ENCODE measurements around the gene IGF1R. TPM values are rescaled to one million over a fixed set of nuclear protein-coding genes. Genes with fewer than 3 reads are reported as not detected.

The IGF1R gene
- polyA plus RNA-seq, 4 donors = 25.1 to 53.9 (median 48.3) TPM

- DNase-seq (ENCODE audit: low read depth in 4 of 4, low spot score in 3 of 4) = no peak
These were observed 90.5 kb downstream of the IGF1R start for GRCh38 chr15:98738689-98739401.

GRCh38 chr15:98740295-98740694 is 92.0 kb downstream of the IGF1R start:
- DNase-seq (ENCODE audit: low read depth in 4 of 4, low spot score in 3 of 4) = no peak

DNA sequence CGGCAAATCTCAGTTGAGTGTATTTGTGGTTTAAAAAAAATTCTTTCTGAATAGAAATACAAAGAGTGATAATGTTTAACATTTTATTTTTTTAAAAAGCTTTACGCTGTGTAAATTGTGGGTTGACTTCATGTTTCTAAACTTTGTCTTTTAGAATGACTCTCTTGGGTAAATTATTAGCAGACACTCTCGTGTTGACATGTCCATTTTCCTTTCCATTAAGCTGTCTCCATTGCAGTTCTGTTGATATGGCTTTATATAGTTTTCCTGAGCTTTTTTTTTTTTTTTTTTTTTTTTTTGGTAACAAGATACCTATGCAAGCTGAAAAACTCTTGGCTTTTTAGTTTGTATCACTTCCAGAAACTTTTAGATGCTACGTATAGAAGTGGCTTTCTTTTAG is 92.6 kb downstream of the IGF1R start:
- no peak for DNase-seq (ENCODE audit: low read depth in 4 of 4, low spot score in 3 of 4)

DNA sequence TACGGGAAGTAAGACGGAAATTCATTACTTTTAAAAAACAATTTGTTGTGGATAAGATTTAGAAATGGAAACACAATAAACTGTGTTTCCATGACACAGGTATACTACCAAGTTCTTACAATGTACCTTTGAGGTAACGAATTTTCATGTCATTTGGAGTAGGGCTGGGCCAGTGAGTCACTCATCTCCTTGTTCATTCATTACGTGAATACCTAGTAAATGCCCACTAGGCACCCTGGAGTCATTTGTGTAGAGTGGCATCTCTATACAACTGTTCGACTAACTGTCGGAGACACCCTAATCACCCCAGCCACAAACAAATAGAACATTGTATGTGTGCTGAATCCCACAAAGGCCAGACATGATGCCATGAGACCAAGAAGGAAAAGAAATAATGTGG is 94.8 kb downstream of the IGF1R start:
- no peak for DNase-seq (ENCODE audit: low read depth in 4 of 4, low spot score in 3 of 4)

- no peak for DNase-seq (ENCODE audit: low read depth in 4 of 4, low spot score in 3 of 4)
These were observed 96.2 kb downstream of the IGF1R start for GRCh38 chr15:98744506-98744905.

GRCh38 chr15:98745179-98745578 is 96.8 kb downstream of the IGF1R start:
- no peak for DNase-seq (ENCODE audit: low read depth in 4 of 4, low spot score in 3 of 4)

GRCh38 chr15:98745650-98746374 is 97.5 kb downstream of the IGF1R start:
- DNase-seq (ENCODE audit: low read depth in 4 of 4, low spot score in 3 of 4) = no peak

GRCh38 chr15:98746375-98747155 is 98.2 kb downstream of the IGF1R start:
- DNase-seq (ENCODE audit: low read depth in 4 of 4, low spot score in 3 of 4) = no peak

GRCh38 chr15:98751767-98752166 is 103.4 kb downstream of the IGF1R start:
- DNase-seq (ENCODE audit: low read depth in 4 of 4, low spot score in 3 of 4) = no peak

DNA sequence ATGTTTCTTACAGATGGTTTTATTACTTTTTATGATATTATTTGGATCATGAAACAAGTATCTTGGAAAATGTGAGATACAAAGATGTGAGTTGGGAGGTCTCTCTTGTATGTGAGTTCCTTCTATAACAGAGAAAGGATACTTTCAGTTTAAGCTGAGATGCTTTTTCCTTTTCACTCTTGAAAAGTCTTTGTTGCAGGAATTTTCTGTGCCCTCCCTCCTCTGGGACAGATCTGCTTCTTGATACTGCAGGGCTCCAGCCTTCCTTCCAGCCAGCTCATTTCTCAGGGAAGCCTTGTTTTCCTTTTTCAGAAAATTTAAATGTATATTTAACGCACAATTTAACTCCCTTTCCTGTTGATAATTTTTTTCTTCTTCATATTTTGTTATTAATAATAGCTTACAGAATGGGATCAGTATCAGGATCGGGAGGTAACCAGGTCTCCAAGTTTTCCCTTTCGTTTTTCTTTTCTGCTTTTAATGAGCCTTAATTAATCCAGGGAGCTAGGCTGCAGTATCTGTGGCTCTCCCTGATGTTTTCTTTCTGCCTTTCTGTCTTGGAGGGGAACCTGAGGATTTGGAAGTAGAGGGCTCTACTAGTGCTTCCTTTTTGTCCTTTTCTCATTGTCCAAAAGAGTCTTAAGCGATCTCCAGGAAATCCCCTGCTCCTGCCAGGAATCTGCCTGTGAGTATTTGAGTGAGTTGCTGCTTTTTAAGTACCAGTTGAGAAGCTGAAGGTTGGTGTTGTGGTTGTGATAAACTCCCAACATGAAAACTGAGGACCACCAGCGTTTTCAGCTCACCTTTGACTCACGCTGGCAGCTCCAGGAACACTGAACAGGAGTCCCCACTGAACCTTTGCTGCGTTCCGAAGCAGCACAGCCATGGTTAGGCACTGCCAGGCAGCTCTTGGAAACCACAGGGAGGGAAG is 105.7 kb downstream of the IGF1R start:
- DNase-seq (ENCODE audit: low read depth in 4 of 4, low spot score in 3 of 4) = no peak

DNA sequence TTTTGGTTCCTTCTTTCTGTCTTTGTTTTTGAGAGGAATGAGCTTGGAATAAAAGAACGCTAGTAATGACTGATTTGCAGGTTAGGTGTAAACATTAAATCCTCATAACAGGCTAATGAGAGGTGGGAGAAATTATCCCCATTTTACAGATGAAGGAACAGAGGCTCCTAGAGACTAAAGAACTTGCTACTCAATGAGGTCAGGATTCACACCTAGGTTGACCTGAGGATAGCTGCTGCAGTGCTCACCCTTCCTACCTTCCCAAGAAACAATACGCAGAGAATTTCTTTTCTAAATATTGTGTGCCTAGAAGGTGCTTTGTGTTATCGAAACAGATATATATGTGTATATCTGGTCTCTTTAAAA is 106.3 kb downstream of the IGF1R start:
- no peak for DNase-seq (ENCODE audit: low read depth in 4 of 4, low spot score in 3 of 4)

- no peak for DNase-seq (ENCODE audit: low read depth in 4 of 4, low spot score in 3 of 4)
These were observed 106.8 kb downstream of the IGF1R start for GRCh38 chr15:98755138-98755537.

GRCh38 chr15:98755781-98756180 is 107.4 kb downstream of the IGF1R start:
- DNase-seq (ENCODE audit: low read depth in 4 of 4, low spot score in 3 of 4) = no peak

- no peak for DNase-seq (ENCODE audit: low read depth in 4 of 4, low spot score in 3 of 4)
These were observed 109.9 kb downstream of the IGF1R start for GRCh38 chr15:98758224-98758623.

DNA sequence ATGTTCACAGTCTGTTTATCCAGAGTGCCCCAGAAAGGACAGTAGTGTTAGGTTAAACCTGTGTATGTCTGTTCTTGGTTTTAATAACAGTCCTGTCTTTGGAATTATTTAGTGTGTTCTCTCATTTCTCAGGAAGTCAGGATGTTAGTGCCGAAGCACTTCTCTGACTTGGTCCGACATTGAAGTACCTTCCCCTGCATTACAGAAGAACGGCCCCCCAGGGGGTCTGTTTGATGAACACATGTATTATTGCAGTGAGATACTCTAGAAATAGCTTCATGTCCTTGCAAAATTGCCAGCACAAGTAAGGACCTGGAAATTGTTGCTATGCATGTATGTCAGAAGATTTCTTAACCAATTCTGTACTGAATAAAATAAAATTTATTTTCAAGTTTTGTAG is 110.9 kb downstream of the IGF1R start:
- DNase-seq (ENCODE audit: low read depth in 4 of 4, low spot score in 3 of 4) = no peak

DNA sequence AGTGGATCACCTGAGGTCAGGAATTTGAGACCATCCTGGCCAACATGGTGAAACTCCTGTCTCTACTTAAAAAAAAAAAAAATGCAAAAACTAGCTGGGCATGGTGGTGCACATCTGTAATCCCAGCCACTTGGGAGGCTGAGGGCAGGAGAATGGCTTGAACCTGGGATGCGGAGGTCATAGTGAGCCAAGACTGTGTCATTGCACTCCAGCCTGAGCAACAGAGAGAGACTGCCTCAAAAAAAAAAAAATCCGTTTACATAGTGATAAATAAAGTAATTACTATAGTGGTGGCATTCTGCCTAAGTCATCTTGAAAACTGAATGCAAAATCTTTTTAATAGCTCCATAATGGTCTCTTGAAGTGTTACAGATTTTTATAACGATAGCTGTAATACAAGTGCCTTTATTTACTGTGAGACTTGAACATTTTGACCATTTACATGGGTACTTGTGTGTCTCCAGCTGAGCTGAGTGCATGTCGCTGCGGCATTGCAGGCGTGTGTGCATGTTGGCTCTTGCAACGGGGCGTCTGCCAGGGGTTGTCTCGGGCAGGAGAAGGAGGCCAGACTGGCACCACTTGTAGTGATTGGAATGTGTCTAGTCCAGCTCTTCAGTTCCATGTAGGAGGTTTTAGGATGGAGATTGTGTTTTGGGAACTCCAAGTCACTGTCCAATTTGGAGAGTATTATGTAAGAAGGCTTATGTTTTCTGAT is 111.9 kb downstream of the IGF1R start:
- no peak for DNase-seq (ENCODE audit: low read depth in 4 of 4, low spot score in 3 of 4)

DNA sequence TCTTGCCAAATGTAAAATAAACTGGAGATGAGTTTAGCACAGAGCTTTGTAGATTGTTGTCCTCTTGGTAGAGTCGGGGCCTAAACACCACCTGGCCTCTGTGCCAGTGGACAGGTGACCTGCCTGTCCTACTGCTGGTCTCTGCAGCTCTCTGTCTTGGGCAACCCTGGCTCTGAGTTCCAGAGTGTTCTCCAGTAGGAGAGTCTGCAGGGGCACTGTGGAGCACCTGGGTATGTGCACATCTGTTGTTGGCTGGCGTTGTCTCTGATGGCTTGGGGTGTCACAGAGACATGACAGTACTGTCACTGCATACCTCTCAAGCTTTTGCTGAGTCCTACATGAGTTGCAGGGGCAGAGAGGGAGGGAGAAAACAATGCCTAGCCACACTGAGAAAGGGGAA is 112.6 kb downstream of the IGF1R start:
- DNase-seq (ENCODE audit: low read depth in 4 of 4, low spot score in 3 of 4) = no peak

DNA sequence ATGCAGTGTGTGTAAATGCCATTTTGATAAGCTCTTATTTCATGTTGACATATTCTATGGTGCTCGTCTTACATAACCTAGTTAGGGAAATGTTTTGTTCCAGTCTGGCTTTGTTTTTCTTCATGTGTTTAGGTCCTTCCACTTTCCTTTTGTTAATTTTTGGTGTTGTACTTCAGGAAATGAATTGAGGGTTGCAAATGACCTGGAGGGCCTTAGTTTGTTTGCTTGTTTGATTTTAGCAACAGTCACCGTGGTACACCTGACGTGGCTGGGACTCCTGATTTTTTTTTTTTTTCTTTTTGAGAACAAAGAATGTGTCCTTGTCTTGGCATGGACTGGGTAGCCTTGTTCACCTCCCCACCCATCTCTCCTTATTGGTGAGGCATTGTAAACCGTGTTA is 114.8 kb downstream of the IGF1R start:
- DNase-seq (ENCODE audit: low read depth in 4 of 4, low spot score in 3 of 4) = no peak

DNA sequence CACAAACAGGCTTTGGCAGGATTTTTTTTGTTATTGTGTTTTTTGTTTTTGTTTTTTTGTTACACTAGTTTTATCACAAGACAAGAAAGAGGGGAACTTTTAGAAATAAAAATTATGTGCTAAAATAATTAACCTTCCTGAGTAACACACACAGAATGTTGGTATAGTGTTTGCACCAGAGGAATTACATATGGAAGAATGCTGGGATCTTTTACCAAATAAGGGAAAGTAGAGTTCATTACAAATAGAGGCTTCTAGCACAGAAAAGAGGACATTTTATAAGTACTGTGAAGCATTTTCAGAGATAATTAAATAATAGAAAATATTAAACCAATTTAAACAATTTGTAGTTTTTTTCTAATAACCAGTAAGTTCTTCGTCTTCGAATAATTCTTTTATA is 116.0 kb downstream of the IGF1R start:
- DNase-seq (ENCODE audit: low read depth in 4 of 4, low spot score in 3 of 4) = no peak

DNA sequence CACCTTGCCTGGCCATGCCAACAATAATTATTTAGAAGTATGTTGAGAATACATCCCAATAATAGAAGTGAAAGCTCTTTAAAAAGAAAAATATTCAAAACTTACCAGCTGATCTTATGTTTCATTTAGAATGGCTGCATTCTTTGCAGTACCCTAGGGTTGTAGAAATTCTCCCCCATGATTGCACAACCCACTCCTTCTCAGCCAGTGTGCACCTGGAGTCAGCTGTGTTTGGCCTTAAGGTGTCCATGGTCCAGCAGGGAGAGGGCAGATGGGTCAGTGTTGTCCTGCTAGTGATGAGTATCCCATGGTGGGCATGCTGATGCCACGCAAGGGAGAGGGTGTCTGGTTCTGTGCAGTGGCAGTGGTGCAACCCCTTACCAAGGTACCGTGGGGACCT is 117.3 kb downstream of the IGF1R start:
- DNase-seq (ENCODE audit: low read depth in 4 of 4, low spot score in 3 of 4) = no peak

All from left renal pelvis (tissue), 4 donors.